PC-3 (cell line): ENCODE results near the gene AGPAT3.

Experiments
- EZH2 ChIP-seq: fragments of 300-600 bp; sonication (generic); IDR thresholded peaks from one replicate; pipeline ENCODE4 v1.6.1; 2017; ENCODE audit warnings: antibody characterized with exemption, mild to moderate bottlenecking, low read length; ENCODE audit not compliant: unreplicated experiment
- EZH2phosphoT487 ChIP-seq: fragments of 300-600 bp; sonication (generic); IDR thresholded peaks from 2 replicates; pipeline ENCODE4 v1.6.1; 2018; ENCODE audit warnings: mild to moderate bottlenecking, antibody characterized with exemption, low read length, borderline replicate concordance
- TF ChIP-seq, protein P1 (sequence below): fragments of 300-600 bp; sonication (generic); conservative IDR thresholded peaks from 2 replicates; pipeline ENCODE4 v1.5.1; 2017; ENCODE audit warnings: antibody characterized with exemption, low read depth, mild to moderate bottlenecking, low read length

DNA sequence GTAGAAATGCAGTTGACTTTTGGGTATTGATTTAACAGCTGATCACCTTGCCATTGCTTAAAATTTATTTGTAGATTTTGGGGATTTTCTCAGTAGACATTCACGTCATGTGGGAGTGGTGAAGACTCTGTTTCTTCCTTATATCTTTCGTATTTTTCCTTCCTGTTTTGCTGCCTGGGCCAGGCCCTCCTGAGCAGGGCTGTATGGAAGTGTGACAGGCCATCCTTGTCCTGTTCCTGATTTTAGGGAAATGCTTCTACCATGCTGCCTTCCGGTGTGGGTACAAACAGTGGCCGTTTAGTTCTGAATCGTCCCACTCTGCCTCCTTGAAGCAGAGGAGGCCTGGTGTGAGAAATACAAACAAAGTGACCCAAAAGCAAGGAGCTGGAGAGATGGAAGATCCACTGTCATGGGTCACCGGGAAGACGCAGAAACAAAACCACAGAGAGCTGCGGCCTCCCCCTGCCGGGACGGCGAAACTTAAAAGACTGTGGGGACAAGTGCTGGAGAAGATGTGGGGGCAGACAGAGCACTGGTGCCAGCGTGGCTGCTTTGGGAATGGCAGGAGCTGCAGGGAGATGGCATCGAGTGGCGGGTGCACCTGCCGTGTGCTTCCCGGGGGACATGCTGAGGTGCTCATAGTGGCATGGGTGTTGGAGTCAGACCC, 7.6 kb downstream of the AGPAT3 start:
- TF ChIP-seq, protein P1, sequence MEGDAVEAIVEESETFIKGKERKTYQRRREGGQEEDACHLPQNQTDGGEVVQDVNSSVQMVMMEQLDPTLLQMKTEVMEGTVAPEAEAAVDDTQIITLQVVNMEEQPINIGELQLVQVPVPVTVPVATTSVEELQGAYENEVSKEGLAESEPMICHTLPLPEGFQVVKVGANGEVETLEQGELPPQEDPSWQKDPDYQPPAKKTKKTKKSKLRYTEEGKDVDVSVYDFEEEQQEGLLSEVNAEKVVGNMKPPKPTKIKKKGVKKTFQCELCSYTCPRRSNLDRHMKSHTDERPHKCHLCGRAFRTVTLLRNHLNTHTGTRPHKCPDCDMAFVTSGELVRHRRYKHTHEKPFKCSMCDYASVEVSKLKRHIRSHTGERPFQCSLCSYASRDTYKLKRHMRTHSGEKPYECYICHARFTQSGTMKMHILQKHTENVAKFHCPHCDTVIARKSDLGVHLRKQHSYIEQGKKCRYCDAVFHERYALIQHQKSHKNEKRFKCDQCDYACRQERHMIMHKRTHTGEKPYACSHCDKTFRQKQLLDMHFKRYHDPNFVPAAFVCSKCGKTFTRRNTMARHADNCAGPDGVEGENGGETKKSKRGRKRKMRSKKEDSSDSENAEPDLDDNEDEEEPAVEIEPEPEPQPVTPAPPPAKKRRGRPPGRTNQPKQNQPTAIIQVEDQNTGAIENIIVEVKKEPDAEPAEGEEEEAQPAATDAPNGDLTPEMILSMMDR, result no peak
- TF ChIP-seq EZH2 (no peak), EZH2phosphoT487 (no peak)
